Tibial nerve (tissue), 4 donors: ENCODE data around the gene LRRC41.
"Not testable (repeated sequence)": the region's sequence is repeated elsewhere in the genome, so short reads cannot be mapped to it uniquely, and the experiment has no call there.

ENCODE experiments used
- EP300 ChIP-seq, 2 donors: sonication (generic); formaldehyde crosslinking; IDR thresholded peaks; one replicate each; pipeline ENCODE4 v1.6.1; 2017; ENCODE audit warnings: antibody characterized with exemption in 2 of 2, mild to moderate bottlenecking in 1 of 2
- POLR2A ChIP-seq, 2 donors: fragments of 450-650 bp; IDR thresholded peaks; one replicate each; pipeline ENCODE4 v1.6.1; 2017; ENCODE audit warnings: antibody characterized with exemption in 2 of 2, mild to moderate bottlenecking in 2 of 2, moderate library complexity in 2 of 2
- TF ChIP-seq, protein P1 (sequence below), 5 experiments: fragments of 200-600 bp in 3 of 5; fragments of 450-650 bp in 2 of 5; sonication (generic) in 3 of 5; IDR thresholded peaks; one replicate each; pipeline ENCODE4 v1.5.1; 2016 to 2019; ENCODE audit warnings: antibody characterized with exemption in 5 of 5, mild to moderate bottlenecking in 3 of 5, moderate library complexity in 2 of 5

DNA sequence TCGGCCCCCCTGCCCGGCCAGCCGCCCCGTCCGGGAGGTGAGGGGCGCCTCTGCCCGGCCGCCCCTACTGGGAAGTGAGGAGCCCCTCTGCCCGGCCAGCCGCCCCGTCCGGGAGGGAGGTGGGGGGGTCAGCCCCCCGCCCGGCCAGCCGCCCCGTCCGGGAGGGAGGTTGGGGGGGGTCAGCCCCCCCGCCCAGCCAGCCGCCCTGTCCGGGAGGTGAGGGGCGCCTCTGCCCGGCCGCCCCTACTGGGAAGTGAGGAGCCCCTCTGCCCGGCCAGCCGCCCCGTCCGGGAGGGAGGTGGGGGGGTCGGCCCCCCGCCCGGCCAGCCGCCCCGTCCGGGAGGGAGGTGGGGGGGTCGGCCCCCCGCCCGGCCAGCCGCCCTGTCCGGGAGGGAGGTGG is 61.7 kb downstream of the LRRC41 start:
- TF ChIP-seq, protein P1, sequence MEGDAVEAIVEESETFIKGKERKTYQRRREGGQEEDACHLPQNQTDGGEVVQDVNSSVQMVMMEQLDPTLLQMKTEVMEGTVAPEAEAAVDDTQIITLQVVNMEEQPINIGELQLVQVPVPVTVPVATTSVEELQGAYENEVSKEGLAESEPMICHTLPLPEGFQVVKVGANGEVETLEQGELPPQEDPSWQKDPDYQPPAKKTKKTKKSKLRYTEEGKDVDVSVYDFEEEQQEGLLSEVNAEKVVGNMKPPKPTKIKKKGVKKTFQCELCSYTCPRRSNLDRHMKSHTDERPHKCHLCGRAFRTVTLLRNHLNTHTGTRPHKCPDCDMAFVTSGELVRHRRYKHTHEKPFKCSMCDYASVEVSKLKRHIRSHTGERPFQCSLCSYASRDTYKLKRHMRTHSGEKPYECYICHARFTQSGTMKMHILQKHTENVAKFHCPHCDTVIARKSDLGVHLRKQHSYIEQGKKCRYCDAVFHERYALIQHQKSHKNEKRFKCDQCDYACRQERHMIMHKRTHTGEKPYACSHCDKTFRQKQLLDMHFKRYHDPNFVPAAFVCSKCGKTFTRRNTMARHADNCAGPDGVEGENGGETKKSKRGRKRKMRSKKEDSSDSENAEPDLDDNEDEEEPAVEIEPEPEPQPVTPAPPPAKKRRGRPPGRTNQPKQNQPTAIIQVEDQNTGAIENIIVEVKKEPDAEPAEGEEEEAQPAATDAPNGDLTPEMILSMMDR (IDR thresholded peaks at IDR 0.05): not testable (repeated sequence)
- not testable (repeated sequence) for TF ChIP-seq POLR2A, EP300 (IDR thresholded peaks at IDR 0.05)
